ENCODE data around the gene CDC42SE2.

The CDC42SE2 gene

DNA sequence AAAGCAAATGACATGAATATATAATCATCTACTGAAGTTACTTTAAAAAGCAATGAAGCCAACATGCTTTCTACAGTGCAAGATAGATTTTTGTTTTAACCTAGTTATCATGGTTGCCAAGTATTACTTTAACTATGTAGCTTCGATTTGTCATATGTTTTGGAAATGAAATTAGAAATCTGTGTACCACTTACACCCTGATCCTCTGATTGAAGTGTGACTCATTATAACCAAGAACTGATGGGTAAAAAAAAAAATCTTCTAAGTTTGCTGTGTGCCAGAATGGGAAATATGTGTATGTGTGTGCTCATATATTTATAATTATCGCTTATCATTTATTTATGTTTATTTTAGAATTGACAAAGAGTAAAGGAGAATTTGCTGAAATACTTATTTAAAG is 9.1 kb upstream of the CDC42SE2 start:
- TF ChIP-seq RAD21 (IDR thresholded peaks at IDR 0.05; ENCODE audit: low read depth) (no peak), CREB1 (IDR thresholded peaks at IDR 0.05; ENCODE audit: low read depth) (no peak), NFIC (IDR thresholded peaks at IDR 0.05) (no peak)

DNA sequence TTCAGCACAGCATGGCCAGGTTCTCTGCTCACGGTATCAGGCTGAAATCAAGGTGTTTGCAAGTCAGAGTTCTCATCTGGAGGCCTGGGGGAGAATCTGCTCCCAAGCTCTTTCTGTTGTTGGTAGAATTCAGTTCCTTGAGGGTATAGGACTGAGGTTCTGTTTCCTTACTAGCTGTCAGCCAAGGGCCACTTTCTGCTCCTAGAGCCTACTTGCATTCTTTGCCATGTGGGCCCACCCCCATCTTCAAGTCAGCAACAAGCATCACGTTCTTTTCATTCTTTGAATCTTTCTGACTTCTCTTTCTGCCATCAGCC is 7.4 kb upstream of the CDC42SE2 start:
- TF ChIP-seq, protein P1, sequence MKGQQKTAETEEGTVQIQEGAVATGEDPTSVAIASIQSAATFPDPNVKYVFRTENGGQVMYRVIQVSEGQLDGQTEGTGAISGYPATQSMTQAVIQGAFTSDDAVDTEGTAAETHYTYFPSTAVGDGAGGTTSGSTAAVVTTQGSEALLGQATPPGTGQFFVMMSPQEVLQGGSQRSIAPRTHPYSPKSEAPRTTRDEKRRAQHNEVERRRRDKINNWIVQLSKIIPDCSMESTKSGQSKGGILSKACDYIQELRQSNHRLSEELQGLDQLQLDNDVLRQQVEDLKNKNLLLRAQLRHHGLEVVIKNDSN (IDR thresholded peaks at IDR 0.05) = no peak
- no peak for TF ChIP-seq CEBPB (IDR thresholded peaks at IDR 0.05)
- no peak for TF ChIP-seq EGR1 (IDR thresholded peaks at IDR 0.05)
- no peak for TF ChIP-seq RAD21 (IDR thresholded peaks at IDR 0.05; ENCODE audit: low read depth)
- TF ChIP-seq TEAD4 (IDR thresholded peaks at IDR 0.05) = no peak

DNA sequence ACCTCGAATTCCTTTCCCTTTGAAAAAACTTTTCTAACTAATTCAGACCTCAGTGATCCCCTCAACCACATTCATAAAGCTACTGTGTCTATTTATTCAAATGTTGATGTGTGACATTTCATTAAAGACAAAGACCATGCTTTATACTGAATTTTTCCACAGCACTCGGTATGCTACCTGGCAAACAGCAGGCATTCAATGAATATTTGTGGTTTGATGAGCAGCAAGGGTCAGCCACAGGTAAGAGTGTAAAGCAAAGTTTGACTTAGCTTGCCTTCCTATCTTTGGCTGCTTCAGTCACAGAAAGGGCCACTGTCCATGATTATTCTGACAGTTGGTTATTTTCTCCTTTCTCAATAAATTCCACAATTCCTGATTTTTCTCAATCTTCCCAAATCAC is 5.1 kb upstream of the CDC42SE2 start:
- TF ChIP-seq YY1 (IDR thresholded peaks at IDR 0.05; ENCODE audit: low read depth) (no peak), FOXM1 (IDR thresholded peaks at IDR 0.05; ENCODE audit: borderline replicate concordance, low read depth) (no peak), RAD21 (IDR thresholded peaks at IDR 0.05; ENCODE audit: low read depth) (no peak), EGR1 (IDR thresholded peaks at IDR 0.05) (no peak), CREB1 (IDR thresholded peaks at IDR 0.05; ENCODE audit: low read depth) (no peak), EP300 (IDR thresholded peaks at IDR 0.05; ENCODE audit: borderline replicate concordance) (no peak), NFIC (IDR thresholded peaks at IDR 0.05) (no peak; the same call in 1 of the 2 replicates), TEAD4 (IDR thresholded peaks at IDR 0.05) (peak; percentile 78), CEBPB (IDR thresholded peaks at IDR 0.05) (no peak), TAF1 (IDR thresholded peaks at IDR 0.05; ENCODE audit: low read depth) (no peak), TCF12 (IDR thresholded peaks at IDR 0.05; ENCODE audit: low read depth) (no peak), ZBTB7A (IDR thresholded peaks at IDR 0.05; ENCODE audit: low read depth) (no peak)
- TF ChIP-seq, protein P1 (IDR thresholded peaks at IDR 0.05) = no peak
- TF ChIP-seq, protein P2, sequence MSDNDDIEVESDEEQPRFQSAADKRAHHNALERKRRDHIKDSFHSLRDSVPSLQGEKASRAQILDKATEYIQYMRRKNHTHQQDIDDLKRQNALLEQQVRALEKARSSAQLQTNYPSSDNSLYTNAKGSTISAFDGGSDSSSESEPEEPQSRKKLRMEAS (IDR thresholded peaks at IDR 0.05) = no peak
- TF ChIP-seq, protein P3, sequence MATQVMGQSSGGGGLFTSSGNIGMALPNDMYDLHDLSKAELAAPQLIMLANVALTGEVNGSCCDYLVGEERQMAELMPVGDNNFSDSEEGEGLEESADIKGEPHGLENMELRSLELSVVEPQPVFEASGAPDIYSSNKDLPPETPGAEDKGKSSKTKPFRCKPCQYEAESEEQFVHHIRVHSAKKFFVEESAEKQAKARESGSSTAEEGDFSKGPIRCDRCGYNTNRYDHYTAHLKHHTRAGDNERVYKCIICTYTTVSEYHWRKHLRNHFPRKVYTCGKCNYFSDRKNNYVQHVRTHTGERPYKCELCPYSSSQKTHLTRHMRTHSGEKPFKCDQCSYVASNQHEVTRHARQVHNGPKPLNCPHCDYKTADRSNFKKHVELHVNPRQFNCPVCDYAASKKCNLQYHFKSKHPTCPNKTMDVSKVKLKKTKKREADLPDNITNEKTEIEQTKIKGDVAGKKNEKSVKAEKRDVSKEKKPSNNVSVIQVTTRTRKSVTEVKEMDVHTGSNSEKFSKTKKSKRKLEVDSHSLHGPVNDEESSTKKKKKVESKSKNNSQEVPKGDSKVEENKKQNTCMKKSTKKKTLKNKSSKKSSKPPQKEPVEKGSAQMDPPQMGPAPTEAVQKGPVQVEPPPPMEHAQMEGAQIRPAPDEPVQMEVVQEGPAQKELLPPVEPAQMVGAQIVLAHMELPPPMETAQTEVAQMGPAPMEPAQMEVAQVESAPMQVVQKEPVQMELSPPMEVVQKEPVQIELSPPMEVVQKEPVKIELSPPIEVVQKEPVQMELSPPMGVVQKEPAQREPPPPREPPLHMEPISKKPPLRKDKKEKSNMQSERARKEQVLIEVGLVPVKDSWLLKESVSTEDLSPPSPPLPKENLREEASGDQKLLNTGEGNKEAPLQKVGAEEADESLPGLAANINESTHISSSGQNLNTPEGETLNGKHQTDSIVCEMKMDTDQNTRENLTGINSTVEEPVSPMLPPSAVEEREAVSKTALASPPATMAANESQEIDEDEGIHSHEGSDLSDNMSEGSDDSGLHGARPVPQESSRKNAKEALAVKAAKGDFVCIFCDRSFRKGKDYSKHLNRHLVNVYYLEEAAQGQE (IDR thresholded peaks at IDR 0.05; ENCODE audit: low read depth) = peak; percentile 65

DNA sequence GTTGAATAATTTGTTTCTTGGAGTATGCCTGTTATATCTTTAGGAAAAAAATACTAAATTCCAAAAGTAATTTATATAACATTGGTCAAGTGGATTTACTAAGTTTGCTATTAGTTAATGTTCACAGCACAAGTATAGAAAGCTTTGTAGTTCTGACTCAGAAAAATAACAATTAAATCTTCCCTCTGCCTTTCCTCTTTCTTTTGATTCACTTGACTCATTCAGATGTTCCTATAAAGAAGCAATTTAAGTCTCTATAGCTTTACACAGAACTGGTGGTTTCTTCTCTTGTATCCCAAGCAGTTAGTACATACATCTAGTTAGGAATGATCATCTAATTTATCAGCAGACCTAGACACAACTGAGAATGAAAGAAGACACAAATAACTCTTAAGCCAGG is 4.5 kb upstream of the CDC42SE2 start:
- no peak for TF ChIP-seq NFIC (IDR thresholded peaks at IDR 0.05)
- TF ChIP-seq FOXM1 (IDR thresholded peaks at IDR 0.05; ENCODE audit: borderline replicate concordance, low read depth) = no peak
- TF ChIP-seq CREB1 (IDR thresholded peaks at IDR 0.05; ENCODE audit: low read depth) = no peak
- no peak for TF ChIP-seq EGR1 (IDR thresholded peaks at IDR 0.05)
- TF ChIP-seq, protein P2 (IDR thresholded peaks at IDR 0.05) = no peak
- no peak for TF ChIP-seq TCF12 (IDR thresholded peaks at IDR 0.05; ENCODE audit: low read depth)
- TF ChIP-seq, protein P3 (IDR thresholded peaks at IDR 0.05; ENCODE audit: low read depth) = no peak

DNA sequence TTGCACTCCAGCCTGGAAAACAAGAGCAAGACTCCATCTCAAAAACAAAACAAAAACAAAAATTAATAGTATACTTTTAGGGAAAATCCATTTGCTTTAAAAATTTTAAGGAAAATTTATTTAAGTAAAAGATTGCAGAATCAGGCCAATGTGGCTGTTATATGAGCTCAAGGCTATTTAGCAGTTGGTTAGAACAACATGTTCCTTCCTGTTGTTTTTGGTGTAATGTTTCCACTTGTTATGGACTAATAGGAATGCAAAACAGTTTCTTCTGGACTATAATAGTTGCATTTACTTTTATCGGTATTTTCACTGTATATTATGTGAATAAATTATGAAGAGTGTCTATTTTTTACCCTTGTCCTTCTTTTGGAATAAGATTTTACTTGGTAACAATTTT is 3.0 kb upstream of the CDC42SE2 start:
- TF ChIP-seq, protein P1 (IDR thresholded peaks at IDR 0.05) = no peak
- no peak for TF ChIP-seq TEAD4 (IDR thresholded peaks at IDR 0.05)
- TF ChIP-seq YY1 (IDR thresholded peaks at IDR 0.05; ENCODE audit: low read depth) = no peak
- TF ChIP-seq, protein P2 (IDR thresholded peaks at IDR 0.05) = no peak
- no peak for TF ChIP-seq CEBPB (IDR thresholded peaks at IDR 0.05)
- TF ChIP-seq, protein P3 (IDR thresholded peaks at IDR 0.05; ENCODE audit: low read depth) = no peak
- no peak for TF ChIP-seq ZBTB7A (IDR thresholded peaks at IDR 0.05; ENCODE audit: low read depth)
- TF ChIP-seq NFIC (IDR thresholded peaks at IDR 0.05) = no peak
- TF ChIP-seq TCF12 (IDR thresholded peaks at IDR 0.05; ENCODE audit: low read depth) = no peak
- no peak for TF ChIP-seq TAF1 (IDR thresholded peaks at IDR 0.05; ENCODE audit: low read depth)
